Amniotic epithelial cell (primary cell): Measurements from ENCODE around the gene ATP6V0E1.
"Not testable (repeated sequence)": the region's sequence is repeated elsewhere in the genome, so short reads cannot be mapped to it uniquely, and the experiment has no call there.

Source experiments
- DNase-seq: peaks from one replicate; pipeline ENCODE4 v3.0.0-alpha.2; 2010; ENCODE audit warnings: low read depth

ATP6V0E1 gene

DNA sequence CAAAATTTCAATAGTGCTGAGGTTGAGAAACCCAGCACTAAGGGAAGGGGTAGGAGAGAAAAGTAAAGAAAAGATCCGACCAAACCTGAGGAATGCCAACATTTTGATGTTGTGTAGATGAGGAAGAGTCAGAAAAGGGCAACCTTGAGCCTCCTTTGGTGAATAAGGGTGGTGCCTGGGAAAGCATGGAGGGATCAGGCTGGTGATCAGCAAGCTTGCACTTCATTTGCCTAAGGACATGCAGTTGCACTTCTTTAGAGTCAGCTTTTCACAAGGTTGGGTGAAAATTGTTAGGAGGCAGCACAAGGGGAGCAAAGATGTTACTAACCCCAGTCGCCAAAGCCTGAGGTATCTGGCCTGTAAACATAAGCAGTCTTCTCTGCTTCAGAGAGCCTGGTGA lies 20.4 kb downstream of the ATP6V0E1 start:
- DNase-seq, result no peak

DNA sequence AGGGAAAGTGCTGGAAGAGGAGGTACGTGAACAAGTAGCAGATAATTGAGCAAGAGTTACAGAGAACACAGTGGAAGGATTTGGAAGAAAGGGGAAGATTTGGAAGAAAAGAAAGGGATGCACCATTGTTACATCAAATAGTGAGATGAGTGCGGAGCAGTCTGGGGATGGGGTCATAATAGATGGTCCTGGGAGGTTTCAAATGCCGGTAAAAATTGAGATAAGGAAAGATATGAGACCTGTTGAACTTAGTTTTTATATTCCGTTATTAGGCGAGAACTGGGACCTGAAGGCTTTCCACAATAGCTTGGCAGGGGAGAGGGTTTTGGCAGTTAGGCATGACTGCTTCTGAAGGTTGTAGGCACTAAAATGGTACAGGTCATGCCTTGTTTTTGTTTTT lies 20.9 kb downstream of the ATP6V0E1 start:
- no peak for DNase-seq

DNA sequence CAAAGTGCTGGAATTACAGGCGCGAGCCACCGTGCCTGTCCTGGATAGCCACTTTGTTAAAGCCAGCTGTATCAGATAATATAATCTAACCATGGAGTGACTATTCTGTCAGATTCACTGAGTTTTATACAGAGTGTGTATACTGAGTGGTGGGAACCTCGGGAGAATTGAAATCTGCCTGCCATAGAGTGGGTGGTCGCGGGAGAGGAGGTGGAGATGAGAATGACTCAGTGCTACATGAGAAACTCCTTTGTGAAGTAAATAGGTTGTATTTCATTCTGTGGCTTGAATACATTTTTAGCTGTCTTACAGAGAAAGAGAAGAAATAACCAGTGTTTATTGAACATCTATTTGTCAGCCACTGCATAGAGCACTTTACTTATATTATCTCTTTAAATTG lies 26.4 kb downstream of the ATP6V0E1 start:
- peak; percentile 72 for DNase-seq

DNA sequence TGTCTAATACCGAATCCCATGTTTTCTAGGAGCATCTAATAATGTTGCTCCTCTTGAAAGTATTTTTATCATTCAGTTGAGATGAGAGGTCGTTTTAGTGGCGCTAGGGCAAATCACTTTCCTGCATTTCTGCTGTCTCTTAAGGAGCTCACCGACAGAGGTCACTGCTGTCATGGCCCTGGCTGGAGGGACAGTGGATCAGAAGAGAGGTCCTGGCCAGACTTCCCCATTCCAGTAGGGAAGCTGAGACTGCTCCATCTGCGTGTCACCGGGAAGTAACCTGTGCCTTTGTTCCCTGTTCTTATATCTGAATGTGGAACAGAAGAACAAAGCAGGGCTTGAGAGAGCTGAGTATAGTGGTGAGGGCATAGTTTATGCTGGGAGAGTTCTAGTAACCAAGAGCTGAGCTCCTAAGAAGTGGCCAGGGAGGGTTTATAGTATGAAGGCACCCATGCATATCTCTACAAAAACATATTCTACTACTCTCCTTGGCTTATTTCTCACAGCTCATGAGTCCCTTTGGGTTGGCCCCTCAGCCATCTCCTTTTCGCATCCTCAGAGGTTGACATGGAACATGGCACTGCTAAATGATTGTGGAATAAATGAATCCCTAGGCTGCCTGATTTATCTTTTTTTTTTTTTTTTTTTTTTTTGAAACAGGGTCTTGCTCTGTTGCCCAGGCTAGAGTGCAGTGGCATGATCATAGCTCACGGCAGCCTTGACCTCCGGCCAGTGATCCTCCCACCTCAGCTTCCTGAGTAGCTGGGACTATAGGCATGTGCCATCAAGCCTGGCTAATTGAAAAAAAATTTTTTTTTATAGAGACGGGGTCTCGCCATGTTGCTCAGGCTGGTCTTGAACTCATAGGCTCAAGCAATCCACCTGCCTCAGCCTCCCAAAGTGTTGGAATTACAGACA lies 27.2 kb downstream of the ATP6V0E1 start:
- DNase-seq, result no peak

DNA sequence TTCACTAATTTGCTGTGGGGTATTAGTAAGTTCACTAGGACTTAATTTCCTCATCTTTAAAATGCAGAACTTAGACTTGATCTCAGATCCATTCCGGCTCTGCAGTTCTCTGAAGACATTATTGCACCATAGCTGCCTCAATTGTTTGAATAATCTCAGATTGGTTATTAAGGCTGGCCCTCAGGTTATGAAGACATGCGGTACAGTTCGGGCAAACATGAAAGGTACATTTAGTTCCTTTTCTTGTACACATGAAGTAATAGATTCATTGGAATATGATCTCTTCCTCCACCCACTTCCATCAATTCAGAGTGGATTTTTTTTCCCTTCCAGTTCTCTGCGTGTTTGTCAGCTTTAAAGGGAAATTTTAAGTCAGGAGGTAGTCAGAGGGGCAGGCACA lies 28.0 kb downstream of the ATP6V0E1 start:
- DNase-seq, result no peak

DNA sequence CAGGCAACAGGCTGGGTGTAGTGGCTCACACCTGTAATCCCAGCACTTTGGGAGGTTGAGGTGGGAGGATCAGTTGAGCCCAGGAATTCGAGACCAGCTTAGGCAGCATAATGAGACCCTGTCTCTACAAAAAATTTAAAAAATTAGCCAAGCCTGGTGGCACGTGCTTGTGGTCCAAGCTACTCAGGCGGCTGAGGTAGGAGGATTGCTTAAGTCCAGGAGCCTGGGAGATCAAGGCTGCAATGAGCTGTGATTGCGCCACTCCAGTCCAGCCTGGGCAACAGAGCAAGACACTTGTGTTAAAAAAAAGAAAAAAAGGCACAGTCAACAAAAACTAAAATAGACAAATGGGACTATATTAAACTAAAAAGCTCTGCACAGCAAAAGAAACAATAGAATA lies 29.3 kb downstream of the ATP6V0E1 start:
- peak; percentile 74 for DNase-seq

DNA sequence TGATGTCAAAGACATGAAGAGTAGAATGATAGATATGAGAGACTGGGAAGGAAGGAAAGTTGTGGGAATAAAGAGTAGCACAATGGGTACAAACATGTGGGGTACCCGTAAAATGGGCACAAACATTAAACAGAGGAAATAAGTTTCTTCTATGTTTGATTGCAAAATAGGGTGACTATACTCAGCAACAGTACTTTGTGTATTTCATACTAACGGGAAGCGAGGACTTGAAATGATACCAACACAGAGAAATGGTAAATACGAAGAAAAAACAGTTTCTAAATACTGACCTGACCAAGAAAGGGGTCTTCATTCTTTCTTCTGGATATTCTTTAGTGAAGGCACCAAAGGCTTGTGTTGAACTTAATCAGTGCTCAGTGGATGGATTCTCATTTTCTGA lies 31.1 kb downstream of the ATP6V0E1 start:
- no peak for DNase-seq

DNA sequence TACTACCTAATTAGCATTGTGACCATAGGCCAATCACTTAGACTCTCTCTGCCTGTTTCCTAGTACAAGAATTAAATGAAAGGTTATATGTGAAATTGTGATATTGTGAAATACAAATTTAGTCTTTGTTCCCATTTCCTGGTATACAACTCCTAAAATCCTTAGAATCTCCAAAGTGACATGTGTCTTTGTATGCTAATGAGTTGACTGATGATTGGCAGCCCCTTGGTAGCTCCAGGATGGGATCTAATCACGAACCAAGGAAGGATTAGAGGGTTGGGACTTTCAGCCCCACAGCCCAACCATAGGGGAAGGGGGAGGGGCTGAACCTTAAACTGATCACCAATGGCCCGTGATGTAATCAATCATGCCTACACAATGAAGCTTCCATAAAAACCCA lies 31.6 kb downstream of the ATP6V0E1 start:
- DNase-seq, result no peak

DNA sequence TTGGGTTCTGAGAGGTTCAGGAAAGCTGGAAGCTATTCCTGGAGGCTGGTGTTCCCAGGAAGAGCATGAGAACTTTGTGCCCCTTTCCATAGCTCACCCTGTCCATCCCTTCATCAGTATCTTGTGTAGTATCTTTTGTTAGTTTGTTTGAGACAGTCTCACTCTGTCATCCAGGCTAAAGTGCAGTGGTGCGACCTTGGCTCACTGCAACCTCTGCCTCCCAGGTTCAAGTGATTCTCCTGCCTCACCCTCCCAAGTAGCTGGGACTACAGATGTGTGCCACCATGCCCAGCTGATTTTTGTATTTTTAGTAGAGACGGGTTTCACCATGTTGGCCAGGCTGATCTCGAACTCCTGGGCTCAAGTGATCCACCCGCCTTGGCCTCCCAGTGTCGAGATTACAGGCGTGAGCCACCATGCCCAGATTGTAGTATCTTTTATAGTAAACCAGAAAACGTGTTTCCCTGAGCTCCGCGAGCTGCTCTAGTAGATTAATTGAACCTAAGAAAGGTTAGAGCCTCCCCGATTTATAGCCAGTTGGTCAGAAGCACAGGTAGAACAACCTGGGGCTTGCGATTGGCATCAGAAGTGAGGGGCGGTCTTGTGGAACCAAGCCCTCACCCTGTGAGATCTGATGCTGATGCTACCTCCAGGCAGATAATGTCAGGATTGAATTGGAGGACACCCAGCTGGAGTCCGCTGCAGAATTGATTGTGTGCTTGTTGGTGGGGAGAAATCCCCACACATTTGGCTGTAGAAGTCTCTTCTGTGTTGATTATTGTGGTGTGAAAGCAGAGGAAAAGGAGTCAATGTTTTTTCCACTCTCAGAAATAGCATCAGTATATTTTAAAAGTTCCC lies 32.3 kb downstream of the ATP6V0E1 start:
- no peak for DNase-seq

DNA sequence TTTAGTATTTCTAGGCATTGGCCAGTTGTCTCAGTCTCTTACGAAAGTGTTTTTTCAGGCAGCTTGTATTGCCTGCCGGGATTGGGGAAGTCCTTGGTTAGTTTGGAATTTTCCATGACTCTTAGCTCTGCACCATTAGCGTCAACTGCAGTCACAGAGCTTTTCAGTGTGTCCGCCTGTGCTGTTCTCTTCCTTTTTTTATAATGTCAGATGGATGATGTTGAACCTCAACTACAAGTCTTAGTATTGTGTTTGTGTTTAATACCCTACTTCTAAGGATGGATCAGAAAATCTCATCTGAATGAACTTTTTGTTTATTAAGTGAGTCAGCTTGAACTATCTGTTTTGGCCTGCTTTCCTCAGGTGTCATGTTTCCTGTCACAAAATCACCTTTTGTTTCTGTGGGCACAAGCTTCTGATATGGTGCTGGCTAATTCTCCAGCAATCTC lies 33.1 kb downstream of the ATP6V0E1 start:
- peak; percentile 75 for DNase-seq

DNA sequence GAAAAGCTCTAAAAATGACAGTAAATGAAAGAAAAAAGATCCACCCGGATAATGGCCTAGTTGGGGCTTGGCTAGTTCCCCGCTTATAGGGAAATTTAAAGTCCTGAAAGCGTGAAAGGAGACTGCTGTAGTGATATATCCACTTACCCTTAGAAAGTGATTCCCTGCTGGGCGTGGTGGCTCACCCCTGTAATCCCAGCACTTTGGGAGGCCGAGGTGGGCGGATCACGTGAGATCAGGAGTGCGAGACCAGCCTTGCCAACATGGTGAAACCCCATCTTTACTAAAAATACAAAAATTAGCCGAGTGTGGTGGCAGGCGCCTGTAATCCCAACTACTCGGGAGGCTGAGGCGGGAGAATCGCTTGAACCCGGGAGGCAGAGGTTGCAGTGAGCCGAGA lies 33.5 kb downstream of the ATP6V0E1 start:
- DNase-seq, result not testable (repeated sequence)

DNA sequence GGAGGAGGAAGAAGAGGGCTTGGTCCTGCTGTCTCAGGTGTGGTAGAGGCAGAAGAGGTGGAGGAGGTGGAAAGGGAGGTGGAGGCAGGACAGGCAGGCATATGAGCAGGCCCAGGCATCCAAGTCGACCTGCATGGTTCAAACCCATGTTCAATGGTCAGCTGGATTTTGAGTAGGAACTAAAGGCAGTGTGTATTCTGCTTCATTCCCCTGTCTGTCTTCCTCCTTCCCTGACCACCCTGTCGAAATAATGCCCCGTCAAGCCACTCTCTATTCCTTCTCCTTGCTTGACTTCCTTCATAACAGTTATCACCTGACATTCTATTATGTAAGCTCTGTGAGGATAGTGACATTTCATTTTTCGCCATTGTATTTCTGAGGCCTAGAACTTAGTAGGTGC lies 34.8 kb downstream of the ATP6V0E1 start:
- DNase-seq, result no peak

DNA sequence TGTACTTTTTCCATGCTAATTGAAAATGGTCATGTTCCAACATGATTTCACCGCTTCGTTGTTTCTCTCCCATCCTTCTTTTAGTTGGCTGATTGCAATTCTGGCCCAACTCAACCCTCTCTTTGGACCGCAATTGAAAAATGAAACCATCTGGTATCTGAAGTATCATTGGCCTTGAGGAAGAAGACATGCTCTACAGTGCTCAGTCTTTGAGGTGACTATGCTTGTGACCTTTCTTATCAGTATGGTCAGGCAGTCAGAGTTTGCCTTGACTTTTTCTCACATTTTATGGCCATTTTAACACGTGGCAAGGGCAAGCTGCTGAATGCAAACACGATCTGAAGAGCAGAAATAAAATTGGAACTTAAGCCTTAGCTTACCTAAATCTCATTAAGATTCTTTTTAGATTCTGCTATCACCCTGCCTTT lies 36.6 kb downstream of the ATP6V0E1 start:
- DNase-seq, result no peak

DNA sequence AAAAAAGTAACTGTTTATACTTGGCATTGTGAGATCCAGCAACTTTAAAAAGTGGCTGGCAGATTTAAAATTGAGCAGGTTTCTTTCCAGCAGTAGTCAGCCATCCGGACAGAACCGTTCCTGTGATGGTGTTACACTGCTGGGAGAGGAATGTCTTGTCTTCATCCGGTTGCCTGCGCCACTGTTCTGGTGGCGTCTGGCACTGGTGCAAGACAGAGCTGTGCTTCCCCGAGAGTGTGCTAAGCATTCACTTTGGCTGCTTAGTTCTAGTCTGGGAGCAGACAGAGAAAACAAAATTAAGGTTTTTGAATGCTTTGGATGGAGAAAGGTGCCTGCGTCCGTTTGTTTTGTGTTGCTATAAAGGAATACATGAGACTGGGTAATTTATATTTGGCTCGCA lies 37.1 kb downstream of the ATP6V0E1 start:
- DNase-seq, result no peak

DNA sequence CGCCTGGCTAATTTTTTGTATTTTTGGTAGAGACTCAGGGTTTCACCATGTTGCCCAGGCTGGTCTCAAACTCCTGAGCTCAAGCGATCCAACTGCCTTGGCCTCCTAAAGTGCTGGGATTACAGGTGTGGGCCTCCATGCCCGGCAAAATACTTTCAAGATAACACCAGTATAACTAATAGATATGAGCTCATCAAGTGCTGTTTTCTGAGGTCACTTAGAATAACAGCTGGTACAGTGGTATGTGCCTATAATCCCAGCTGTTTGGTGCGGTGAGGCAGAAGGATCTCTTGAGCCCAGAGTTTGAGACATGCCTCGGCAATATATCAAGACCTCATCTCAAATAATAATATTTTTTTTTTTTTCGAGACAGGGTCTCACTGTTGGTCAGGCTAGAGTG lies 42.1 kb downstream of the ATP6V0E1 start:
- DNase-seq, result peak; percentile 63

DNA sequence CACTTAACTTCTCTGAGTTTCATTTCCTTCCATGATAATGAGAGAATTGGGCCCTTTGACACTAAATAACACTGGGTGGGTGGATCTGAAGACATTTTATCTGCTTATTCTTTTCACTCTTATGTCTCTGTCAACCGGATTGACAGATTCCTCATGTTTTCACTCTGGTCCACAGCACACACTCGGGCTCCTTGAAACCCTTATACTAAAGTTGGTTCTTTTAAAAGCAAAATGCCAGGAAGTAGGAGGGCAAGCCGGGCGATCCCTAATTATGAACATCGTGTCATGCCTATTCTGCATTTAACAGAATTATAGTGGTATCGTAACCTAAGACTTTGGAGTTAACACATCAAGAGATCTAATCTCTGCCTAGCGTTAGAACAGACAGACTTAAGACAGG lies 44.3 kb downstream of the ATP6V0E1 start:
- DNase-seq, result no peak

DNA sequence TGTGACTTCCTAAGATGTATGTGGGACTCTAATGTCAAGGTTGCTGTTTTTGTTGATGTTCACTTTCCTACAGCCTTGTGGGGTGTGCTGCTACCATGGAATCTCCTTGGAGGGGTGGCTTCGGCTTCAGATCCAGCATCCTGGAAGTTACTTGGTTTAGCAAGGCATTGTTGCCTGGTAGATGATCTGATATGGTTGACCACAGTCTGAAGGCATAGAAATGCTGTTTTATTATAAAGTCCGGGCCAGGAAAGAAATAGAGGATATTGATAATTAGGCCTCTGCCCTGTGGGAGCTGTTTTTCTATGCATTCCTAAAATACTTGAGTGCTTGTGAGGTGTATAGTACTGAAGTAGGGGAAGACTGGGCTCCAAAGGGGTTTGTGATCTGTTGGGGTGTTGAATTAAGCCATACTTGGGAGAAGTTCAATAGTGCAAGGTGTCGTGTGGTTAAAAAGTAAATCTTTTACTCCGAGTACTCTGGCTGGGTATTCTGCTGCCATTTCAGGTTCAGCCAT lies 45.3 kb downstream of the ATP6V0E1 start:
- no peak for DNase-seq

DNA sequence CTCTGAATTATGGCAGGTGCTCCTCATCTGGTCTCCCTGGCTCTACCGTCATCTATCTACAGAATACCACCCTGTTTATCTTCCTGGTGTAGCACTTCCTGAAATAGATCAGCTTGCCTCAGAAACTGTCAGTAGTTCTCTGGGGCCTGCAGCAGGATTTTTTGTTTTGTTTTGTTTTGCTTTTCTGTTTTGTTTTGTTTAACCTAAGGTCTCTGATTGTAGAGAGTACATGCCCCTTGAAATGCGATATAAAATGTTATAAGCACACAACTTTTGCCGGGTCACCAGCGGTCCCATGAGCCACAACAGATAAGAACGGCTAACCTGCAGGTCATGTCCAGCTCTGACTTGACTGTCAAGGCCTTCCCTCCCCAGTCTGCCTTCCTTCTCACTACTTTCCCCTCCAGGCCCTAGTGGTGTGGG lies 45.9 kb downstream of the ATP6V0E1 start:
- no peak for DNase-seq

DNA sequence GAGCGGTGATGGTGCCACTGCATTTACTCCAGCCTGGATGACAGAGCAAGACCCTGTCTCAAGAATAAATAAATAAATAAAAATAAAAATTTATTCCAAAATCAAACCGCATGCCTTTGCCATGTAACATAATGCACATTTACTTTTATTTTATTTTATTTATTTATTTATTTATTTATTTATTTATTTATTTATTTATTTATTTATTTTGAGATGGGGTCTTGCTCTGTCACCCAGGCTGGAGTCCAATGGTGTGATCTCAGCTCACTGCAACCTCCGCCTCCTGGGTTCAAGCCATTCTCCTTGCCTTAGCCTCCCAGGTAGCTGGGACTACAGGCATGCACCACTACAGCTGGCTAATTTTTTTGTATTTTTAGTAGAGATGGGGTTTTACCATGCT lies 48.5 kb downstream of the ATP6V0E1 start:
- not testable (repeated sequence) for DNase-seq

DNA sequence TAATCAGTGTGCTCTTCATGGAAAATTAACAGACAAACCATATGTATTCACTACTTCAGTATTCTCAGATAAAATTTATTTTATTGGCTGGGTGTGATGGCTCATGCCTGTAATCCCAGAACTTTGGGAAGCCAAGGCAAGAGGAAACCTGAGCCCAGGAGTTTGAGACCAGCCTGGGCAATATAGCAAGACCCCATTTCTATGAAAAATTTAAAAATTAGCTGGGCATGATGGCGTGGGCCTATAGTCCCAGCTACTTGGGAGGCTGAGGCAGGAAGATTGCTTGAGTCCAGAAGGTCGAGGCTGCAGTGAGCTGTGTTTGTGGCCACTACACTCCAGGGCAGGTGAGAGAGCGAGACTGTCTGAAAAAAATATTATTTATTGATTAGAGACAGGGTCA lies 49.2 kb downstream of the ATP6V0E1 start:
- no peak for DNase-seq

DNA sequence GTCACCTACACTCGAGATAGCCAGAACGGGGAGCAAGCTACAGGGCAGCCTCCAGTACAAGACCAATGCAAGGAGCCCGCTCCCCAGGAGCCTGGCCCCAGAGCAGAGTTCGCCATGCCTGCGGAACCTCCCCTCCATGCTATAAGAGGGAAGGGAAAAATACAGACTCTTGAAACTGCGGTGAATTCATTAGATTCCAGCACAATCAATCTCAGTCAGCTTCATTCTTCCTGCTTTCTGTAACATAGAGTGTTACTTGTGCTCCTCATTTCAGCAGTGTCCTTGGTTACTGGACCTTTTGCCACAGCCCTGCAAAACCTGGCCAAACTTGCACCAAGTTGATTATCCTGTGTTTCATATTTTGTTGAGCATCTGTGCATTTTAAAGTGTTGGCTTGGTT lies 50.4 kb downstream of the ATP6V0E1 start:
- DNase-seq, result peak; percentile 29

DNA sequence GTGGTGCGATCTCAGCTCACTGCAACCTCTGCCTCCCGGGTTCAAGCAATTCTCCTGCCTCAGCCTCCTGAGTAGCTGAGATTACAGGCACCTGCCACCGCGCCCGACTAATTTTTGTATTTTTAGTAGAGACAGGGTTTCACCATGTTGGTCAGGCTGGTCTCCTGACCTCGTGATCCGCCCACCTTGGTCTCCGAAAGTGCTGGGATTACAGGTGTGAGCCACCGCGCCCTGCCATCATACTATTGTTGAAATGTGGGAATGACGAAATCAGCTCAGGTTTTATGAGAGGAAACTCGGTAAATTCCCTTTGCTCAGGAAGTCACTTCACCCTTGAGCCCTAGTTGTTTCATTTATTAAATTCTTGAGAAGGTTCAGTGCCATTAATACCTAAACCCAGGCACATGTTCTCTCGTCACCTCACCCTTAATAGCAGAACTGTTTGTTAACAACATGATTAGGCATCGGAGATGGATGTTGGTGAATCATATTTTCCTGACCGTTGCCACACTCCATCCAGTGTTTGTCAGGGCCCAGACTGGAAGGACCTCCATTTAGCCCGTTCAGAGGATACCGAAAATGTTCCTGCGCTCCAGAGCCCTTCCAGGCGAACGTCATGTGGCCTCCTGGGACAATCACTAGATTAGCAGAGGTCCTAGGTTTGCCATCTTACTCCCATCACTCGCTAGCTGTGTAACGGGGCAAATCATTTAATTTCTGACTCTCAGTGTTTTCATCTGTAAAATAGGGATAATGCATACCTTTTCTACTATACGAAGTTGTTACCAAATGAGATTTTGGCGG lies 52.5 kb downstream of the ATP6V0E1 start:
- DNase-seq, result no peak
